Endodermal cell (in vitro differentiated cells): Measurements from ENCODE around the gene ESYT3. TPM values are rescaled to one million over a fixed set of nuclear protein-coding genes. Genes with fewer than 3 reads are reported as not detected.

Experiments used
- DNase-seq: peaks from one replicate; pipeline ENCODE4 v3.0.0-alpha.2; 2017
- H3K27ac ChIP-seq: 2 replicates; pipeline ENCODE4 v1.5.1; 2013; ENCODE audit warnings: mild to moderate bottlenecking, low read depth, low read length, moderate library complexity
- H3K27me3 ChIP-seq: 2 replicates; pipeline ENCODE4 v1.6.1; 2013; ENCODE audit warnings: mild to moderate bottlenecking, low read length, moderate library complexity; ENCODE audit not compliant: insufficient read depth, control insufficient read depth, poor library complexity, severe bottlenecking
- H3K36me3 ChIP-seq: 2 replicates; pipeline ENCODE4 v1.7.0; 2013; ENCODE audit warnings: mild to moderate bottlenecking, low read length, moderate library complexity; ENCODE audit not compliant: control insufficient read depth, insufficient read depth
- H3K4me1 ChIP-seq: one replicate; pipeline ENCODE4 v1.7.0; 2013; ENCODE audit warnings: low read length; ENCODE audit not compliant: control insufficient read depth, insufficient read depth
- H3K4me3 ChIP-seq: 2 replicates; pipeline ENCODE4 v1.5.1; 2013; ENCODE audit warnings: mild to moderate bottlenecking, low read length, moderate library complexity
- H3K9ac ChIP-seq: 2 replicates; pipeline ENCODE4 v1.6.1; 2013; ENCODE audit warnings: mild to moderate bottlenecking, low read length, moderate library complexity; ENCODE audit not compliant: poor library complexity, severe bottlenecking; ENCODE audit errors: extremely low read depth
- H3K9me3 ChIP-seq: 2 replicates; pipeline ENCODE4 v1.6.1; 2013; ENCODE audit warnings: mild to moderate bottlenecking, low read length, moderate library complexity; ENCODE audit not compliant: control insufficient read depth
- H3K27ac Mint-ChIP-seq: 2 replicates; pipeline ENCODE4 v1.8.0; 2020; ENCODE audit warnings: mixed read lengths
- H3K27me3 Mint-ChIP-seq: 2 replicates; pipeline ENCODE4 v1.8.0; 2021; ENCODE audit warnings: mild to moderate bottlenecking, mixed read lengths; ENCODE audit not compliant: insufficient read depth
- H3K36me3 Mint-ChIP-seq: 2 replicates; pipeline ENCODE4 v1.8.0; 2020; ENCODE audit warnings: low read depth, mixed read lengths
- H3K4me1 Mint-ChIP-seq: 2 replicates; pipeline ENCODE4 v1.8.0; 2020; ENCODE audit warnings: mixed read lengths
- H3K4me3 Mint-ChIP-seq: 2 replicates; pipeline ENCODE4 v1.8.0; 2020; ENCODE audit warnings: mild to moderate bottlenecking, moderate library complexity, mixed read lengths
- H3K9me3 Mint-ChIP-seq: 2 replicates; pipeline ENCODE4 v1.8.0; 2020; ENCODE audit warnings: mild to moderate bottlenecking, mixed read lengths
- CTCF ChIP-seq: fragments of 200-600 bp; sonication (generic); conservative IDR thresholded peaks from 2 replicates; pipeline ENCODE4 v1.5.0; 2021; ENCODE audit warnings: antibody characterized with exemption, mild to moderate bottlenecking
- WGBS, 2 experiments: methylation state at CpG; one replicate each; pipeline versions ENCODE4 v1.1.5 to v1.1.7; 2013; ENCODE audit warnings: missing lambda C conversion rate in 2 of 2, mixed read lengths in 1 of 2; ENCODE audit not compliant: insufficient coverage in 1 of 2, insufficient read length in 1 of 2; 5-methylcytosine and 5-hydroxymethylcytosine counted together
- total RNA-seq, 2 donors: library from RNA; stranded (reverse); fragmentation: NEBNext Ultra II Directional in 1 of 2; extraction: Animal tissue kit (Norgen Biotek cat#: 25700) in 1 of 2; gene quantifications; 2 replicates in 1 of 2; 3 replicates in 1 of 2; pipeline ENCODE4 v1.2.1, GENCODE V29; 2021

The ESYT3 gene
- total RNA-seq, 2 donors from 2014 or later: 7.7 to 10.2 TPM

- DNase-seq: no peak
- H3K36me3 Mint-ChIP-seq: peaks cover 8% of the 10 kb centered on the region
- Histone ChIP-seq H3K9me3 (no peaks in the 10 kb centered on the region), H3K4me1 (no peaks in the 10 kb centered on the region), H3K9ac (no peak overlapping the region), H3K27ac (no peak overlapping the region), H3K4me3 (no peak overlapping the region), H3K27me3 (no peaks in the 10 kb centered on the region), H3K36me3 (no peaks in the 10 kb centered on the region)
- H3K27ac Mint-ChIP-seq: no peak overlapping the region
- H3K4me3 Mint-ChIP-seq: no peak overlapping the region
- no peaks in the 10 kb centered on the region for H3K27me3 Mint-ChIP-seq
- no peaks in the 10 kb centered on the region for H3K4me1 Mint-ChIP-seq
- no peaks in the 10 kb centered on the region for H3K9me3 Mint-ChIP-seq
- 89 to 100% methylated on average over 3 of the region's 3 CpGs for WGBS, 2 experiments
- TF ChIP-seq CTCF: no peak
Observed at GRCh38 chr3:138470687-138471086, 36.3 kb downstream of the ESYT3 start.

- Histone ChIP-seq H3K4me1 (no peaks in the 10 kb centered on the region), H3K27me3 (no peaks in the 10 kb centered on the region), H3K4me3 (no peak overlapping the region), H3K27ac (no peak overlapping the region), H3K9me3 (no peaks in the 10 kb centered on the region), H3K9ac (no peak overlapping the region), H3K36me3 (no peaks in the 10 kb centered on the region)
- Mint-ChIP-seq H3K4me3 (no peak overlapping the region), H3K36me3 (peaks cover 8% of the 10 kb centered on the region), H3K4me1 (no peaks in the 10 kb centered on the region), H3K9me3 (no peaks in the 10 kb centered on the region), H3K27me3 (no peaks in the 10 kb centered on the region), H3K27ac (no peak overlapping the region)
- DNase-seq: no peak
- 67 to 91% methylated on average over 1 of the region's 1 CpG for WGBS, 2 experiments
- no peak for TF ChIP-seq CTCF
Observed at GRCh38 chr3:138471481-138471880, 37.1 kb downstream of the ESYT3 start.

GRCh38 chr3:138472141-138472825 lies 37.9 kb downstream of the ESYT3 start:
- Histone ChIP-seq H3K4me3 (no peak overlapping the region), H3K9ac (no peak overlapping the region), H3K4me1 (no peaks in the 10 kb centered on the region), H3K27ac (no peak overlapping the region), H3K27me3 (no peaks in the 10 kb centered on the region), H3K36me3 (no peaks in the 10 kb centered on the region), H3K9me3 (no peaks in the 10 kb centered on the region)
- Mint-ChIP-seq H3K4me1 (no peaks in the 10 kb centered on the region), H3K4me3 (no peak overlapping the region), H3K27me3 (no peaks in the 10 kb centered on the region), H3K9me3 (no peaks in the 10 kb centered on the region), H3K27ac (no peak overlapping the region), H3K36me3 (peaks cover 8% of the 10 kb centered on the region)
- no peak for DNase-seq
- no peak for TF ChIP-seq CTCF
- WGBS, 2 experiments: 95 to 96% methylated on average over 4 to 8 of the region's 8 CpGs
